GM13976 (cell line): Measurements from ENCODE around the gene PARVB.
A peak's percentile ranks its signal among the peaks of the same experiment; 100 is the strongest.

Source experiments
- DNase-seq: peaks from one replicate; pipeline ENCODE4 v3.0.0; 2012; ENCODE audit warnings: low spot score
- in situ Hi-C: fragments of 300-500 bp; cut with MboI; formaldehyde crosslinking; loops from one replicate; pipeline ENCODE4 v1.12.0; 2022; ENCODE audit warnings: low sequenced_read_pairs, mixed read lengths, inconsistent platforms; ENCODE audit not compliant: unreplicated experiment
- TF ChIP-seq, protein P1 (sequence below): IDR thresholded peaks from 2 replicates; pipeline ENCODE4 v1.5.1; 2012; ENCODE audit warnings: borderline replicate concordance, mild to moderate bottlenecking; ENCODE audit not compliant: insufficient read depth; ENCODE audit errors: extremely low read depth, missing control alignments, control extremely low read depth

Gene PARVB

DNA sequence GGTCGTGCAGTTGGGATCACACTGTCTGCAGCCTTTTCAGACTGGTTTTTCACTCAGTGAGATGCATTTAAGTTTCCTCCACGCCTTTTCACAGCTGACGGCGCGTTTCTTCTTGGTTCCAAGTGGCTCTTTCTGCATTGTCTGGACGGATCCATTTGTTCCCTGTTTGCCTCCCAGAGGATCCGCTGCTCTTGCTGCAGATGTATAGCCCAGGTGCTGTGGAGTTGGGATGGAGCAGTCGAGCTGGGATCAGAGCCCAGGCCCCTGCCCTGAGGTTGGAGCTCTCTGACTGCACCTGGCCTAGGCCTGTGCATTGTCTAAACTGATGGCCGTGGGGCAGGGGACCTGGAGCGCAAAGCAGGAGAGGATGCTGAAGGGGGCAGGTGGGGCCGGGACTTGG is 51.6 kb downstream of the PARVB start:
- no peak for DNase-seq
- in situ Hi-C loops = no loop called here
- TF ChIP-seq, protein P1, sequence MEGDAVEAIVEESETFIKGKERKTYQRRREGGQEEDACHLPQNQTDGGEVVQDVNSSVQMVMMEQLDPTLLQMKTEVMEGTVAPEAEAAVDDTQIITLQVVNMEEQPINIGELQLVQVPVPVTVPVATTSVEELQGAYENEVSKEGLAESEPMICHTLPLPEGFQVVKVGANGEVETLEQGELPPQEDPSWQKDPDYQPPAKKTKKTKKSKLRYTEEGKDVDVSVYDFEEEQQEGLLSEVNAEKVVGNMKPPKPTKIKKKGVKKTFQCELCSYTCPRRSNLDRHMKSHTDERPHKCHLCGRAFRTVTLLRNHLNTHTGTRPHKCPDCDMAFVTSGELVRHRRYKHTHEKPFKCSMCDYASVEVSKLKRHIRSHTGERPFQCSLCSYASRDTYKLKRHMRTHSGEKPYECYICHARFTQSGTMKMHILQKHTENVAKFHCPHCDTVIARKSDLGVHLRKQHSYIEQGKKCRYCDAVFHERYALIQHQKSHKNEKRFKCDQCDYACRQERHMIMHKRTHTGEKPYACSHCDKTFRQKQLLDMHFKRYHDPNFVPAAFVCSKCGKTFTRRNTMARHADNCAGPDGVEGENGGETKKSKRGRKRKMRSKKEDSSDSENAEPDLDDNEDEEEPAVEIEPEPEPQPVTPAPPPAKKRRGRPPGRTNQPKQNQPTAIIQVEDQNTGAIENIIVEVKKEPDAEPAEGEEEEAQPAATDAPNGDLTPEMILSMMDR = no peak

DNA sequence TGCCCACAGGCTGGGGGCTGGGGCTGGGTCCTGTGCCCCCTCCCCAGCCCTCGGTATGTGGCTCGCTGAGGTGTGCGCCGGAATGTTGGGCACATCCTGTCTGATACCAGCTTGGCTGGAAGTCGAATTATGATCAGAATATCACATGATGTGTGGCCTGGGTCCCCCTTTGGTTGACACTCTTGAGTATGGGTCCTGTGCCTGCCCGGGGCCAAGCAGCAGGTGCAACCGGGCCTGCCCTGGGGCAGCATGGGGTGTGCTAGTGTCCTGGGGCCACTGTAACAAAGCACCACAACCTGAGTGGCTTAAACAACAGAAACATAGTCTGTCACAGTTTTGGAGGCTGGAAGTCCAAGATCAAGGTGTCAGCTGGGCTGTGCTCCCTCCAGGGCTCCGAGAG is 52.7 kb downstream of the PARVB start:
- TF ChIP-seq, protein P1 = no peak
- DNase-seq = no peak
- in situ Hi-C loops = no loop called here

DNA sequence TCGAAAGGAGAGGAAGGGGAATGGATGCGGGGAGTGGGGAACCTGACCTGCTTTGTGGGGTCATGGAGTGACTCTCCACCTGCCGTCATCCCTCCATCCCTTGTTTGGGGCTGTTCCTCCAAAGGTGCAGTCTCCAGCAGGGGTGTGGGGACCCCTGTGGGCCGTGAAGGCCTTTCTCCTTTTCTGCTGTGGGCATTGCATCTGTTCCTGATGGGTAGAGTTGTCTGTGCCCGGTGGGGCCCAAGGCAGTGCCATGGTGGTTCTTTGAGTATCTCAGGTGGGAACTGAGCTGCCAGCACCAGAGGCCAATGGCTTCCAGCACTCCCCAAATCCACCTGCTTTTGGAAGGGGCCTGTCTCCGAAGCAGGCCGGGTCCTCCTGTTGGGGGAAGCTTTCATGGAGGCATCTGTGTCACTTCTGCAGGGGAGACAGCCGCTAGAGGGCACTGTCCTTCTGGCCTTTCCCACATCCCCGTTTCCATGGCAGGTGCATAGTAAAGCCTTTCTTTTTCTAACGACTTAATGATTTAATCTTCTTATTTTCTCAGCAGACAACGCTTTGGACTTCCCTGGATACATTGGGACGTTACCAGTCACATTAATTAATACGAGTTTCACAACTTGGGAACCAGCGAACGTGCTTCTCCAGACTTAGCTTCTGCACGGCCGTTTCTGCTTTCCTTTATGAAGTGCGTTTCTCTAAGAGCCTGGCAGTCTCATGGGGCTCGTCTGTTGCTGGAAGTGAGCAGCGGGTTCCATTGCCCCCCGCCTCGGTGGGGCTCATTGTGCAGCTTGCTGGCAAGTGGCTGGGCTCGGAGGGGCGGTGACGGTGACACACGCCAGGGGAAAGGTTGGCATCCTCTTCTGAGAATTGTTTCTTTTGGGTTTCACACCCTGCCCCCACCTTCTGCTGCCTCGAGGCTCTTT is 57.1 kb downstream of the PARVB start:
- peak; percentile 86 for DNase-seq
- TF ChIP-seq, protein P1 = peak; percentile 80
- in situ Hi-C loops = loop anchor here (10.0 kb wide), 1 partner anchor 86 kb away; no protein-coding TSS in a partner anchor

DNA sequence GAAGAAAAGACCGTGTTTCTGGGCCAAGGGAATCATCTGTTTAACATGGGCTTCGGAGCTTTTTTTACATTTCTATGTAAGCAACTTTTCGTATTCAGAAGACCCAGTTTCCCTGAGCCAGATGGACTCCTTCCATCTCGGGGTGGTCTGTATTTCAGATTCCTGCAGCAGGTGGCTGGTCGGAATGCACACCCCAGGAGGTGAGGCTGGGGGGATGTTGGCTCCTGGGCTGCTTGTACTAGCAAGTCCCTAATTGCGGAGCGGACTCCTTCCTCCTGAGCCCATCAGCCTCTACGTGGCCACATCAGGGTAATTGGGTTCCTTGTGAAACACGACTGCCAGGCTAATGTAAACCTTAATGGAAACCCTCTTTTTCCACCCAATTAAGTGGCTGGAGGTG is 58.7 kb downstream of the PARVB start:
- no peak for DNase-seq

DNA sequence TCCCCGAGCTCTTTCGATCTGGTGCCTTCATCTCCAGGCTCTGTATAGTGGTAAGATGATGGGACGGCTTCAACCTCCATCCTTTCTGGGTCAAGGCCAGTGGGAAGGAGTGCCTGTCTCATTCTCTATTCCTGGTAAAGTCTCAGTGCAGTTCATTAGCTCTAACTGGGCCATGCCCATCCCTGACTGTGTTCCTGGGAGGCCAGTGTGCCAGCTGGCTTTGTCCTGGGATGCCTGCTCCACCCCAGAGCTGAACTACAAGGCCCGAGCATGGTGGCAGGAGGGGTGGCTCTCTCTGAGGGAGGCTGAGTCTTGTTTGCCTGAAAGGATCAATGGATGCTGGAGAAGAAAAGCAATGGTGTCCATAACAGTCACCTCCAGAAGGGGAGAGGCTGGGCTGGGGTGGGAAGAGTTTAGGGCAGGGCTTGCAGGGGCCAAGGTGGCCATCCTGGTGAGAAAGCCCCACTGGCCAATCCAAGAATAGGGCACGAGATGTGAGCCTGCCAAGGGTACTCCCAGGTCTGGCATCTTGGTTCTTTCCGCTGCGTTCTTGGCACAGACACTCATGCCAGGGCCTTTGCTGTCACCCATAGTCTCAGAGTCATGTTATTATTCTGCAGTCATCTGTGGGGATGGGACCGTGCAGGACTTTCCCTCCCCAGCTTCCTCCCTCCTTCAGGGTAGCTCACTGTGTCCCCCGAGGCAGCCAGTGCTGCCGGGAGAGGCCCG is 60.1 kb downstream of the PARVB start:
- DNase-seq = no peak
- TF ChIP-seq, protein P1 = no peak
- in situ Hi-C loops = loop anchor here (10.0 kb wide), 1 partner anchor 89 kb away; no protein-coding TSS in a partner anchor

More for the DNA sequence above, 58.7 kb downstream of the PARVB start:
- TF ChIP-seq, protein P1 = no peak
- in situ Hi-C loops = loop anchor here (10.0 kb wide), 1 partner anchor 88 kb away; no protein-coding TSS in a partner anchor

DNA sequence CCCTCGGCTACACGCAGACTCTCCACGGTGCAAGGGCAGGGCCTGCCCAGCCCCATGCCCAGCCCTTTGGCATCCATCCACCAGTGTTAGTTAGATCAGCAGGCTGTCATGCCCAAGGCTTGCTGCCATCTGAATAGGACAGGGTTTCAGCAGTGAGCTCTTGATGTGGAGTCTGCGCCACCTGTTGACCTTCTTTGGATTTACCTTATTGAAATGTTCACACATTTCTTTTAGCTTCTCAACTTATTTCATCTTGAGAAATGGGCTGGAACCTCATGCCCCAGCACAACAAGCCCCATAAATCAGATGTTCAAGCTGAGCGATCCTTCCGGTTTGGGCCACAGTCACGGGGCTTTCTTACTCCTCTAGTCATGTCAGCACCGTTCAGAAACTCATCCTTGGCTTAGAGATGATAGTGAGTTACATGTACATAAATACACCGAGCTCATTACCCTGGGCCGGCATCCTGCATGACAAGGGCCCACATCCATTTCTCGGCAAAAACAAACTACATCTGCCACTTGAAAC is 61.7 kb downstream of the PARVB start:
- peak; percentile 76 for DNase-seq
- in situ Hi-C loops = loop anchor here (10.0 kb wide), 1 partner anchor 91 kb away; no protein-coding TSS in a partner anchor
- TF ChIP-seq, protein P1 = peak; percentile 38
